PC-9 (cell line): ENCODE results near the gene EPM2AIP1. TPM values are rescaled to one million over a fixed set of nuclear protein-coding genes. Genes with fewer than 3 reads are reported as not detected.

Experiments used
- BruUV-seq: library from RNA; stranded (reverse); fragments of 400-500 nt; replicated peaks from 2 replicates; lab custom pipeline; 2021; lab: Mats Ljungman, UMichigan
- CTCF ChIA-PET: fragments of 300-600 bp; sonication (Branson Sonifier 250); formaldehyde crosslinking; loops from one replicate; lab custom pipeline; 2022; ENCODE audit warnings: antibody characterized with exemption; lab: Charles Lee
- POLR2A ChIA-PET: fragments of 300-600 bp; sonication (Branson Sonifier 250); formaldehyde crosslinking; loops from one replicate; lab custom pipeline; 2022; ENCODE audit warnings: antibody characterized with exemption; ENCODE audit not compliant: unreplicated experiment; lab: Charles Lee
- DNase-seq, 2 experiments: peaks; one replicate each; pipeline versions ENCODE4 v3.0.0 to v3.0.0-alpha.2; 2015 to 2022; ENCODE audit warnings: mixed read lengths in 1 of 2
- H2AFZ ChIP-seq: fragments of 200-600 bp; sonication (generic); 2 replicates; pipeline ENCODE4 v1.8.1; 2017; ENCODE audit warnings: antibody characterized with exemption
- H3F3A ChIP-seq: fragments of 200-600 bp; sonication (generic); 2 replicates; pipeline ENCODE4 v1.8.1; 2017; ENCODE audit warnings: antibody characterized with exemption, mild to moderate bottlenecking, low read depth; ENCODE audit not compliant: insufficient read depth
- H3K27ac ChIP-seq: fragments of 200-600 bp; sonication (generic); 2 replicates; pipeline ENCODE4 v1.6.1; 2016; ENCODE audit warnings: mixed run types
- H3K27me3 ChIP-seq: fragments of 200-600 bp; sonication (generic); 2 replicates; pipeline ENCODE4 v1.6.1; 2016; ENCODE audit warnings: low read depth, mixed run types; ENCODE audit not compliant: insufficient read depth
- H3K36me3 ChIP-seq: fragments of 200-600 bp; sonication (generic); 2 replicates; pipeline ENCODE4 v1.6.1; 2016; ENCODE audit warnings: low read depth, mixed run types
- H3K4me1 ChIP-seq: fragments of 200-600 bp; sonication (generic); replicated peaks from 2 replicates; pipeline ENCODE4 v1.6.1; 2016; ENCODE audit warnings: mixed run types; ENCODE audit not compliant: insufficient read depth
- H3K4me2 ChIP-seq: fragments of 200-600 bp; sonication (generic); 2 replicates; pipeline ENCODE4 v1.6.1; 2017; ENCODE audit warnings: mixed run types
- H3K4me3 ChIP-seq: fragments of 200-600 bp; sonication (generic); 2 replicates; pipeline ENCODE4 v1.6.1; 2016; ENCODE audit warnings: mixed run types
- H3K79me2 ChIP-seq: fragments of 200-600 bp; sonication (generic); 2 replicates; pipeline ENCODE4 v1.6.1; 2017; ENCODE audit warnings: low read depth, mixed run types
- H3K9me2 ChIP-seq: fragments of 200-600 bp; sonication (generic); 2 replicates; pipeline ENCODE4 v1.8.1; 2017; ENCODE audit warnings: mild to moderate bottlenecking; ENCODE audit not compliant: insufficient read depth
- H3K9me3 ChIP-seq: fragments of 200-600 bp; sonication (generic); 2 replicates; pipeline ENCODE4 v1.8.1; 2016; ENCODE audit warnings: low read depth; ENCODE audit not compliant: insufficient read depth
- H4K20me1 ChIP-seq: fragments of 200-600 bp; sonication (generic); 2 replicates; pipeline ENCODE4 v1.8.1; 2017; ENCODE audit not compliant: insufficient read depth
- EZH2 ChIP-seq: fragments of 200-600 bp; sonication (generic); IDR thresholded peaks from 2 replicates; pipeline ENCODE4 v1.8.0; 2017; ENCODE audit warnings: antibody characterized with exemption, low read depth
- intact Hi-C: fragments of 100-400 bp; cut with micrococcal nuclease; formaldehyde crosslinking; loops from one replicate; pipeline ENCODE4 v1.10.0; 2022; ENCODE audit not compliant: unreplicated experiment
- total RNA-seq: library from RNA; stranded (reverse); gene quantifications from 2 replicates; pipeline ENCODE4 v1.2.3, GENCODE V29; 2021
- TF ChIP-seq, protein P1 (sequence below): fragments of 200-600 bp; sonication (generic); conservative IDR thresholded peaks from 2 replicates; pipeline ENCODE4 v1.6.1; 2017; ENCODE audit warnings: mixed run types, antibody characterized with exemption, mild to moderate bottlenecking, moderate library complexity

Gene EPM2AIP1
- total RNA-seq, 1 experiment from 2014 or later: 10.5 TPM

DNA sequence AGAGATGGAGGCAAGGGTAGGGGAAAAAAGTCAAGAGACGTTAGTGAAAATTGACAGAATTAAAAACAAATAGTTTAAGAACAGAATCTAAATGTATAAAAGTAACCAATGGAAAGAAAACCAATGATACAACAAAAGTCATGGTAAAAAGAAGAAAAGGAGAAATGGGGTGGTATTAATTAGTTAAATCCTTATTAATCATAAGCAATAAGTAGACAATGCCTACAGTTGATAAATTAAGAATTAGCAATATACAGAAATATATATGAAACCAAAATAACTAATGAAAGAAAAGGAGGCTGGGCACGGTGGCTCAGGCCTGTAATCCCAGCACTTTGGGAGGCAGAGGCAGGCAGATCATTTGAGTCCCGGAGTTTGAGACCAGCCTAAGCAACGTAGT is 23.8 kb downstream of the EPM2AIP1 start:
- Histone ChIP-seq H4K20me1 (no peaks in the 10 kb centered on the region), H3K9me3 (no peaks in the 10 kb centered on the region), H3K27ac (no peak overlapping the region), H3K79me2 (no peaks in the 10 kb centered on the region), H3K4me1 (peaks cover 8% of the 10 kb centered on the region; the same call in 1 of the 2 replicates), H3K27me3 (no peaks in the 10 kb centered on the region), H3F3A (no peaks in the 10 kb centered on the region), H3K36me3 (no peaks in the 10 kb centered on the region), H3K4me3 (no peak overlapping the region), H3K9me2 (no peaks in the 10 kb centered on the region), H3K4me2 (no peak overlapping the region), H2AFZ (no peak overlapping the region)
- no TSS peak for BruUV-seq
- no peak for DNase-seq
- ChIA-PET CTCF (no interaction called here), POLR2A (interaction anchor here (0.6 kb wide), 1 partner anchor 583 kb away, joined by 14 read pairs; no protein-coding TSS in a partner anchor)
- TF ChIP-seq, protein P1, sequence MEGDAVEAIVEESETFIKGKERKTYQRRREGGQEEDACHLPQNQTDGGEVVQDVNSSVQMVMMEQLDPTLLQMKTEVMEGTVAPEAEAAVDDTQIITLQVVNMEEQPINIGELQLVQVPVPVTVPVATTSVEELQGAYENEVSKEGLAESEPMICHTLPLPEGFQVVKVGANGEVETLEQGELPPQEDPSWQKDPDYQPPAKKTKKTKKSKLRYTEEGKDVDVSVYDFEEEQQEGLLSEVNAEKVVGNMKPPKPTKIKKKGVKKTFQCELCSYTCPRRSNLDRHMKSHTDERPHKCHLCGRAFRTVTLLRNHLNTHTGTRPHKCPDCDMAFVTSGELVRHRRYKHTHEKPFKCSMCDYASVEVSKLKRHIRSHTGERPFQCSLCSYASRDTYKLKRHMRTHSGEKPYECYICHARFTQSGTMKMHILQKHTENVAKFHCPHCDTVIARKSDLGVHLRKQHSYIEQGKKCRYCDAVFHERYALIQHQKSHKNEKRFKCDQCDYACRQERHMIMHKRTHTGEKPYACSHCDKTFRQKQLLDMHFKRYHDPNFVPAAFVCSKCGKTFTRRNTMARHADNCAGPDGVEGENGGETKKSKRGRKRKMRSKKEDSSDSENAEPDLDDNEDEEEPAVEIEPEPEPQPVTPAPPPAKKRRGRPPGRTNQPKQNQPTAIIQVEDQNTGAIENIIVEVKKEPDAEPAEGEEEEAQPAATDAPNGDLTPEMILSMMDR: no peak
- no peak for TF ChIP-seq EZH2
- intact Hi-C loops: no loop called here

DNA sequence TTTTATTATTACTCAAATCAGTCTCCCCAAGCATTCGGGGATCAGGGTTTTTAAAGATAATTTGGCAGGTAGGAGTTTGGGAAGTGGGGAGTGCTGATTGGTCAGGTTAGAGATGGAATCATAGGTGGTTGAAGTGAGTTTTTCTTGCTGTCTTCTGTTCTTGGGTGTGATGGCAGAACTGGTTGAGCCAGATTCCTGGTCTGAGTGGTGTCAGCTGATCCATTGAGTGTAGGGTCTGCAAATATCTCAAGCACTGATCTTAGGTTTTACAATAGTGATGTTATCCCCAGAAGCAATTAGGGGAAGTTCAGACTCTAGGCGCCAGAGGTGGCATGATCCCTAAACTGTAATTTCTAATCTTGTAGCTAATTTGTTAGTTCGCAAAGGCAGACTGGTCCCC is 27.5 kb downstream of the EPM2AIP1 start:
- DNase-seq: peak in 1 of 2 experiments; percentile 25
- no peak overlapping the region for H2AFZ ChIP-seq
- H3K27me3 ChIP-seq: no peaks in the 10 kb centered on the region
- CTCF ChIA-PET: no interaction called here
- peaks cover 8% of the 10 kb centered on the region; the same call in 1 of the 2 replicates for H3K4me1 ChIP-seq
- no peaks in the 10 kb centered on the region for H3K9me2 ChIP-seq
- H4K20me1 ChIP-seq: no peaks in the 10 kb centered on the region
- H3K79me2 ChIP-seq: no peaks in the 10 kb centered on the region
- BruUV-seq: no TSS peak
- POLR2A ChIA-PET: no interaction called here
- intact Hi-C loops: no loop called here
- no peaks in the 10 kb centered on the region for H3K36me3 ChIP-seq
- H3F3A ChIP-seq: no peaks in the 10 kb centered on the region
- TF ChIP-seq, protein P1: no peak
- no peak for TF ChIP-seq EZH2
- H3K4me3 ChIP-seq: no peak overlapping the region
- H3K4me2 ChIP-seq: peak overlapping the region; percentile 16; the same call in 1 of the 2 replicates
- H3K27ac ChIP-seq: no peak overlapping the region
- H3K9me3 ChIP-seq: no peaks in the 10 kb centered on the region

GRCh38 chr3:36964817-36965216 is 28.1 kb downstream of the EPM2AIP1 start:
- no peaks in the 10 kb centered on the region for H3K79me2 ChIP-seq
- no peaks in the 10 kb centered on the region for H3F3A ChIP-seq
- CTCF ChIA-PET: no interaction called here
- peaks cover 8% of the 10 kb centered on the region; the same call in 1 of the 2 replicates for H3K4me1 ChIP-seq
- no peaks in the 10 kb centered on the region for H3K27me3 ChIP-seq
- no peaks in the 10 kb centered on the region for H3K9me3 ChIP-seq
- DNase-seq: no peak
- no peak for TF ChIP-seq EZH2
- TF ChIP-seq, protein P1: no peak
- no peak overlapping the region for H2AFZ ChIP-seq
- BruUV-seq: no TSS peak
- H3K36me3 ChIP-seq: no peaks in the 10 kb centered on the region
- intact Hi-C loops: no loop called here
- H3K4me2 ChIP-seq: no peak overlapping the region
- H3K4me3 ChIP-seq: no peak overlapping the region
- POLR2A ChIA-PET: no interaction called here
- H4K20me1 ChIP-seq: no peaks in the 10 kb centered on the region
- no peak overlapping the region for H3K27ac ChIP-seq
- H3K9me2 ChIP-seq: no peaks in the 10 kb centered on the region
